GM12874 (cell line): ENCODE data around the gene CSF3R.

Experiments
- TF ChIP-seq, protein P1 (sequence below): IDR thresholded peaks from 2 replicates; pipeline ENCODE4 v1.5.1; 2011; ENCODE audit warnings: low read depth, mild to moderate bottlenecking, control low read depth, low read length, moderate library complexity; ENCODE audit not compliant: insufficient read depth

Gene CSF3R

DNA sequence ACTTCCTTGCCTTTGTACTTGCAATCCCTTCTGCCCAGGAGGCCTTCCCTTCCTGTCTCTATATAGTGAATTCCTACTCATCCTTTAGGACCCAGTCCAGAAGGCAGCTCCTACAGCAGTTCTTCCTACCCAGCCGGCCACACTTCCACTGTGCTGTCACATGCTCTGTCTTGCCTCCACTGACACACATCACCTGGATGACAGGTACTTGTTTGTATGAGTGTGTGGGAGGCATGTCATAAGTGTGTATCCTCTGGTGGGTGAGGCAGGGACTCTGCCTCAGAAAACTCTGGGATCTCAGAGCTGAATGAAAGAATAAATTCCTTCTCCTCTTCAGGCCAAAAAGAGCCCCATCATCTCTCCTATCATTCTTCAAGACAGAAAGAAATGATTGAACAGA is 27.3 kb downstream of the CSF3R start:
- TF ChIP-seq, protein P1, sequence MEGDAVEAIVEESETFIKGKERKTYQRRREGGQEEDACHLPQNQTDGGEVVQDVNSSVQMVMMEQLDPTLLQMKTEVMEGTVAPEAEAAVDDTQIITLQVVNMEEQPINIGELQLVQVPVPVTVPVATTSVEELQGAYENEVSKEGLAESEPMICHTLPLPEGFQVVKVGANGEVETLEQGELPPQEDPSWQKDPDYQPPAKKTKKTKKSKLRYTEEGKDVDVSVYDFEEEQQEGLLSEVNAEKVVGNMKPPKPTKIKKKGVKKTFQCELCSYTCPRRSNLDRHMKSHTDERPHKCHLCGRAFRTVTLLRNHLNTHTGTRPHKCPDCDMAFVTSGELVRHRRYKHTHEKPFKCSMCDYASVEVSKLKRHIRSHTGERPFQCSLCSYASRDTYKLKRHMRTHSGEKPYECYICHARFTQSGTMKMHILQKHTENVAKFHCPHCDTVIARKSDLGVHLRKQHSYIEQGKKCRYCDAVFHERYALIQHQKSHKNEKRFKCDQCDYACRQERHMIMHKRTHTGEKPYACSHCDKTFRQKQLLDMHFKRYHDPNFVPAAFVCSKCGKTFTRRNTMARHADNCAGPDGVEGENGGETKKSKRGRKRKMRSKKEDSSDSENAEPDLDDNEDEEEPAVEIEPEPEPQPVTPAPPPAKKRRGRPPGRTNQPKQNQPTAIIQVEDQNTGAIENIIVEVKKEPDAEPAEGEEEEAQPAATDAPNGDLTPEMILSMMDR, result no peak

DNA sequence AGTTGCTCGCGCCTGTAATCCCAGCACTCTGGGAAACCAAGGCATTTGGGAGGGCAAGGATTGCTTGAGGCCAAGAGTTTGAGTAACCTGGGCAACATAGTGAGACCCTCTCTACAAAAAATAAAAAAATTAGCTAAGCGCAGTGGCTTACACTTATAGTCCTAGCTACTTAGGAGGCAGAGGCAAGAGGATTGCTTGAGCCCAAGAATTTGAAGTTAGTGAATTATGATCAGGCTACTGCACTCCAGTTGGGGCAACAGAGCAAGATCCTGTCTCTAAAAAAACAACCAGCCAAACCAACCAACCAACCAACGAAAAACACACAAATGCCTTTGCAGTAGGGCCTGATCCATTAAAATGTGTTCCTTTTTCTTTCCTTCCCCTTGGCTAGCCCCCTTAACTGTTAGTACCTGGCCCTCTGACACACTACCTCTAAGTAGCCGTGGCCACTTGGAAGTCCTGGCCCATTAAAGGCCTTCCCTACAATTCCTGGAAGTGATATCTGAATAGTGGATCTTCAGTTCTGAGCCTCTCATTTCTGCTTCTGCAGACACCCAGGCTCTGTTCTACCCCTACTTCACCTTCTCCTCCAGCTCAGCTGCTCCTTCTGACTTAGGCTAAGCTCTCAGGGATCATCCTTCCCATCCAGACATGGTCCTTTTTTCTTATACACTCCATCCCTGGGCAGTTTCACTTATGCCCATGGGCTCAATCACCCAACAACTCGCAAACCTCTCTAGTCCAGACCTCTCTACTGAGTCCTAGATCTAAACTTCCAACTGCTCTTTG is 28.9 kb downstream of the CSF3R start:
- TF ChIP-seq, protein P1, result no peak

DNA sequence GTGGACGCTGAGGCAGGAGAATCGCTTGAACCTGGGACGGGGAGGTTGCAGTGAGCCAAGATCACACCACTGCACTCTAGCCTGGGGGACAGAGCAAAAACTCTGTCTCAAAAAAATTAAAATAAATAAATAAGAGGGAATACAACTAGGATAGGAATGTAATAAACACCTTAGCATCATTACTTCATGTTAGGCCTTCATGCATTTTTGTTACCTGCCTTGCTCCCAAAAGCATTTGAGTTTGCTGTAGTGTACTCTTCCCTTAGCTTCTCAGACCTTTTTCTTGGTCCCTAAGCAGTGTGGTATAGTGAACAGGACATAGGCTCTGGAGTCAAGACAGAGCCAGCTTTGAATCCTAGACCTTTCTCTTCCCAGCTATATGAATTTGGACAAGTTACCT is 29.7 kb downstream of the CSF3R start:
- TF ChIP-seq, protein P1, result no peak

DNA sequence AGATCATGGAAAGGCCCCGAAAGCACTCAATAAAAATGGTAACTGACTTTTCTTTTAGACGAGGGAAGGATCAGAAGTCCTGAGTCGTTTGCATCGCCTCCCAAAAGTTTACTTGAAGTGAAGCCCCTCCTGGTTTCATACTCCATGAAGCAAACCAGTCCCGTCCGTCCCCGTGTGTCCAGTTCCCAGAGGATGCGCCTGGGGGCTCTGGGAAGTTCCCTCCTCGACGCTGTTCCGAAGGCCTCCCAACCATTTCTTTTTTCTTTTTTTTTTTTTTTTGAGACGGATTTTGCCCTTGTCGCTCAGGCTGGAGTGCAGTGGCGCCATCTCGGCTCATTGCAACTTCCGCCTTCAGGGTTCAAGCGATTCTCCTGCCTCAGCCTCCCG is 31.8 kb downstream of the CSF3R start:
- TF ChIP-seq, protein P1, result no peak

DNA sequence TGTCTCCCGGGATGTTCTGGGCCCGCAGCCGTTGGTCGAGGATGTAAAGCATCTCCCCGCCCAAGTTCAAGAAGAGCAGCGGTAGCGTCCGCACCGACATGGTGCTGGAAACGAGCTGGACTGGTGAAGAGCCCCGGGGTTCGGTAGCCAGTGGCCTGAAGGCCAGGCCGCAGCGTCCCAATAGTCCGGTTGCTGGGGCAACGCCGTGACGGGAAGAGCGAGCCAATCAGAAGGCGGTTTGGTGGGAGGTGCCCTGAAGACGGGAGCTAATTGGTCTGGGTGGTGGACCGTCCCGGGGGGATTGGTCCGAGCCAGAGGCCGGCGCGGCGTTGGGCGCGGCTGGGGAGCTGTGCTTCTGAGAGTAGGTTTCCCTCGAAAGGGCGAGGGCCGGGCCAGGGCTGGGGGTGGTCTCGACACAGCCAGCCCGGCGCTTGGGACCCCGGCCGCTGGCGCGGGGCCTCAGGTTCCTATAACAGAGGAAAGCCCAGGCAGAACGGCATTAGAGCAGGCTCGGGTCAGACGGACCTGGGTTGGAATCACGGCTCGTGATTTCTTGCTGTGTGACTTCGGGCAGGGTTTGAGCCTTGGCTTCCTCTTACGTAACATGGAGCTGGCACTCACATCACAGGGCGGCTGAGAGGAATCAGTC is 32.3 kb downstream of the CSF3R start, which contains the start of gene OSCP1:
OSCP1 (minus strand) TSS at position 182 of the 649 bp plus-strand sequence; CDS start at position 100, 82 bp downstream.
- TF ChIP-seq, protein P1, result no peak

DNA sequence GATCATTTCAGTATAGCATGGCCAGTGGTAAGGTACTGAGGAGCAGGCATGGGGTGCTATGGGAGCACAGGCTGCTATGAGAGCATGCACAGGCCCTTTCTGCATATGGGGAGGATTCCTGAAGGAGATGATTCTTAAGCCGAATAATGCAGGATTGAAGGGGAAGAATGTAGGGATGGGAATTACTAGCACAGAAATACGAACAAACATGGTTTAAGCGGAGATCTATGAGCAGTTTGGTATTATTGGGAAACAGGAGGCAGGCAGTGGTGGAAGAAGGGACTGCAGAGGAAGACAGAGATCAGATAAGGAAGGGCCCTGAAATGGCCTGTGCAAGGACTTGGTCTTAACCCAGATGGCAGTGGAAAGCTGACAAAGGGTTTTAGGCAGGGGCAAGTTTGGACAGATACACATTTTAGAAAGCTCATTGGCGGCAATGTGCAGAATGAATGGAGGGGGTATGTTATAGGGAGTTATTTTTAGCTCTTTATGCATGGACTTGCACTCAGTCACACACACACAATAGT is 34.1 kb downstream of the CSF3R start:
- TF ChIP-seq, protein P1, result no peak

DNA sequence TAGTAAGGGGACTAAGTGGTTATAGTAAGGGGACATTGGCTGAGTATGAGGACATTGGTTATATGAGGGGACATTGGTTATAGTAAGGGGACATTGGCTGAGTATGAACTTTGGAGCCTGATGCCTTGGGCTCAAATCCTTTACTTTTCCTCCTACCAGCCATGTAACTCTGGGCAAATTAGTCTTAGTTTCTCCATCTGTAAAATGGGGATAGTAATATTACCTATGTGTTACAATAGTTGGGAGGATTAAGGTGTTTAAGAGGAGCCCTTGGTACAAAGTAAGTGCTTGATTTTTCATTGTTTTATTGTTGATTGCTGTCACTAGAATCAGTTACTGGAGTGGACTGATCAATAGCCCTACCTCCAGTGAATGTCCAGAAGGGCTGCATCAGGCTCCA is 35.3 kb downstream of the CSF3R start:
- TF ChIP-seq, protein P1, result no peak
